ENCODE data around the gene RHEBL1.

- TF ChIP-seq POLR2A (IDR thresholded peaks at IDR 0.05) (no peak), CTCF (IDR thresholded peaks at IDR 0.05) (no peak)
Observed at GRCh38 chr12:49098703-49099102, 28.9 kb upstream of the RHEBL1 start.

Data from prostate gland (tissue), 2 donors.